Ishikawa (cell line): ENCODE results near the gene RAB17.

Source experiments
- CEBPB ChIP-seq: IDR thresholded peaks from 2 replicates; pipeline ENCODE4 v1.6.1; 2012
- CREB1 ChIP-seq: IDR thresholded peaks from 2 replicates; pipeline ENCODE4 v1.6.1; 2012; ENCODE audit warnings: low read depth
- EP300 ChIP-seq: IDR thresholded peaks from 2 replicates; pipeline ENCODE4 v1.6.1; 2012; ENCODE audit warnings: borderline replicate concordance
- MAX ChIP-seq: IDR thresholded peaks from 2 replicates; pipeline ENCODE4 v1.6.1; 2012
- NFIC ChIP-seq: IDR thresholded peaks from 2 replicates; pipeline ENCODE4 v1.6.1; 2012
- RAD21 ChIP-seq: IDR thresholded peaks from 2 replicates; pipeline ENCODE4 v1.6.1; 2012; ENCODE audit warnings: low read depth
- REST ChIP-seq: IDR thresholded peaks from 2 replicates; pipeline ENCODE4 v1.6.1; 2012; ENCODE audit warnings: low read depth, mild to moderate bottlenecking
- TAF1 ChIP-seq: IDR thresholded peaks from 2 replicates; pipeline ENCODE4 v1.6.1; 2012; ENCODE audit warnings: low read depth, mild to moderate bottlenecking

- no peak for TF ChIP-seq REST
- no peak for TF ChIP-seq CEBPB
- no peak for TF ChIP-seq NFIC
- no peak for TF ChIP-seq MAX
- no peak for TF ChIP-seq EP300
- no peak for TF ChIP-seq RAD21
- no peak for TF ChIP-seq CREB1
- TF ChIP-seq TAF1: no peak
Observed at GRCh38 chr2:237617587-237617982, 27.1 kb upstream of the RAB17 start.
